DMS114 treated with DMSO at 0.1 percent for 48 hours (cell line): ENCODE data around the gene CACNA2D4.

Experiments
- DNase-seq: peaks from one replicate; lab custom pipeline; 2025; ENCODE audit not compliant: unreplicated experiment; lab: John Stamatoyannopoulos, UW

CACNA2D4 gene

DNA sequence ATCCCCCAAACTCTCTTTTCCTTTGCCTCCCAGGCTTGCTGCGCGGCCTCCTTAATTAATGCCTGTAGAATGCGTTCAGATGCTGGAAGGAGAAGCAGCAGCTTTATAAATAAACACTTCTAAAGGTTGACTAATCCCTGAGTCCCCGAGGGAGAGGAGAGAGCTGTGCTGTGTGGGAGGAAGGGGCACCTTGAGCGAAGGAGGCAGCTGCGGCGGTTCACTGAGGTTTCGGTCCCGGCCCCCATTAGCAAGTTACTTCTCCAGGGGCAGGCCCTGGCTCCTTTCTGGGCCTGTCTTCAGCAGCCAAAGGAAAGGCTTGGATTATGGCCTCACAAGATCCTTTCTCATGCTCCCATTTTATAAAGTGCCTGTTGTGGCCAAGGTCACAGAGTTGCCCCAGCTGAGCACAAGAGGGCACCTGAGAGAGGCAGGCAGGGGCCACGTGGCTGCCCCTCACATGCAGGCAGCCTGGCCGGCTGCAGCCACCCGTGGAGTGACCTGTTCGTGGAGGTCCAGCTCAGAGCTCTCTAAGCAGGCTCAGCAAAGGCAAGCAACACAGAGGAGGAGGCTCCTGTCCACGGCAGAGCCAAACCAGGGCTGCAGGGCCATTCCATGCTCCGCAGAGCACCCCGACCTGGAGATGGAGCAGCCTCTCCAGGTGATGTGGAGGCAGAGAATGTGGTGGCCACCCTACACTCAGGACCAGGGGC is 15.0 kb upstream of the CACNA2D4 start:
- no peak for DNase-seq

DNA sequence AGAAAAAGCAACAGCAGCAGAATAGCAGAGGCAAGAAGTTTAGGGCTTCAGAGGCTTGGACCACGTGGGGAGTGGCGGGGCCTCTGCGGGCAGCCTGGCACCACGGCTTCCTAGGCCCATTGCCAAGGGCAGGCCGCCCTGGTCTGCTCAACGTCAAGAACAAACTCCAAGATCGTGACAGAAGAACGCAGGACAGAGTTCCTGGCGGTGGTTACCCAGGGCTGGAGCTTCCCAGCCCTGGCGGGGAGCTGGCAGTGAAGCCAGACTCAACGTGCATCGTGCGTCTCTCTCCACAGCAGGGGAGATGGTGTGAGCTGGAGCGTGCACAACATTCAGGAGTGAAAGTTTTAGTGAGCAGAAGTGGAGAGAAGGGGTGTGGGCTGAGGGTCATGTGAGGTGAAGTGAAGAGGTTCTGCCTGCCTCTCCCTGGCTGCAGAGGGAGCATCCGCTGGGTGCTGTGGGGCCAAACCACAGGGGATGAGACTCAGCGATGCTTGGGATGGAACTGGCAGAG is 13.9 kb upstream of the CACNA2D4 start:
- no peak for DNase-seq

DNA sequence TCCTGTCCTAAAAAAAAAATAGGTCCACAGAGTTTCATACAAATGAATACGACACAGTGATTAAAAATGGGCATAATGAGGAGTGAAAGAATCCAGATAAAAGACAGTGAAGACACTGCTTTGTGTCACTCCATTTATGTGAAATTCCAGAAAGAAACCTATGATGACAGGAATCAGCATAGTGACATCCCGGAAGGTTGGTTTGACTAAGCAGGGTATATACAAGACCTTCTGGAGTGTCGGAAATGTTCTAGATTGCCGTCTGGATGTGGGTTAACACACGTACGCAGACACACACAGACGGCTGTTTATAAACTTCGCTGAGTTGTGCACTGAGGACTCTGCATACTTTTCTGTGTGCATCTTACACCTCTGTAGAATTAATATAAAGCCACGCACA is 13.2 kb upstream of the CACNA2D4 start:
- DNase-seq = no peak

DNA sequence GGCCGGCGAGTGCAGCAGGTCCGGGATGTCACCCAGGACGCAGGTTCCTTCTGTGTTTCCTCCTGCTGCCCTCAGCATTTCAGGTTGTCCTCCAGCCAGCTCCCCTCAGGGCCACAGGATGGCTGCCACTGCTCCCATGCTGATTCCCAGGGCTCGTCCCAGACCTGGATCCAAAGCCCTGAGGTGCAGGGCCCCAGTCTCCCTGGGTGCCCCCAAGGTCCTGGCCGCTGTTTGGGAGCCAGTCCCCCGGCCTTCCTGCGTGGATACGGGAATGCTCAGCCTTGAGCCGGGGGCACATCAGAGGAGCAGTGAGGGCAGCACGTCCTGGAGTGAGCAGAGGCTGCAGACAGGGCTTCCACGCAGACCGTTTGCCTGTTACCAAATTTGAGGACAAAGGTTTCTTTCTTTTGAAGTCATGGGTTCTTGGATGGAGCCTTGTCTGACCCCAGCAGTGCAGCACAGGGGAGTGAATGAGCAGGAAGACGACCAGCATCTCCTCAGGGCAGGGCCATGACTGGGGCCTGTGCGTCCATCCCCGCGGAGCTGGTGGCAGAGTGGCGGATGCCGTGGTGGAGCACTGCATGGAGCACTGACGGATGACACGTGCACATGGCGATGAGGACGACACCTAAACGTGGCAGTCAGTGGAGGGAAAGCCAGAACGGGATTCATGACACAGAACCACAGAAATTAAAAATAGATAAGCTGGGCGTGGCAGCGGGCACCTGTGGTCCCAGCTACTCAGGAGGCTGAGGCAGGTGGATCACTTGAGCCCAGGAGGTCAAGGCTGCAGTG is 12.5 kb upstream of the CACNA2D4 start:
- no peak for DNase-seq

DNA sequence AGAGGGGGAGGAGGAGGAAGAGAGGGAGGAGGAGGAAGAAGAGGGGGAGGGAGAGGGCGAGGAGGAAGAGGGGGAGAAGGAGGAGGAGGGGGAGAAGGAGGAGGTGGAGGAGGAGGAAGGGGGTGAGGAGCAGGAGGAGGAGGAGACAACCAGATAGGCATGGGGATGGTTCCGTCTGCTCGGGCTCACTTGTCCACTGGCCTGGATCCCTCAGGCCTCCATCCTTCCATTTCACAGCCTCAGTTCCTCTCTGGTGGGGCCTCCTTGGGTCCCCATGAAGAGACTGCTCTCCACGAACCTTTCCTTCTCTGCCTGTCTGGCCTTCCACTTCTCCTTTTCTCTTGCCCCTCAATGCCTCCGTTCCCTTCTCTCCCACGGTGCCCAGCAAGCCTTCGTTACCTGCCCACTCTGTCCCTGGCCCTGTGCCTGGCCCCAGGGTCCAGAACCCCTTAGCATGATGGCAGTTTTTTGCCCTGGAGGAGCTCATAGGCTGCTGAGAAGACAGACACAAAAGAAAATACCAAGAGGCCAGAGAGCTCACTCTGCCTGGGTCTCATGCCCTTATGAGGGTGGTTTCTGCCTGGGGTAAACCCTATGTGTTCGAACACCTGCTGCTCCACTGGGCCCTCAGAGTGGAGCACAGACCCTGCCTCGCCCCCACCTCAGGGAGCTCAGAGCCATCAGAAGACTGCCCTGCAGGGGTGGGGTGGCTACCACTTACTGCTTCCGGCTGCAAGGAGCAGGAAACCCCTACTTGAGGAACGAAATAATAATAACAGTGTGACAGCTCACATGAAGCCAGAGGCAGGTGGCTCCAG is 11.7 kb upstream of the CACNA2D4 start:
- no peak for DNase-seq

DNA sequence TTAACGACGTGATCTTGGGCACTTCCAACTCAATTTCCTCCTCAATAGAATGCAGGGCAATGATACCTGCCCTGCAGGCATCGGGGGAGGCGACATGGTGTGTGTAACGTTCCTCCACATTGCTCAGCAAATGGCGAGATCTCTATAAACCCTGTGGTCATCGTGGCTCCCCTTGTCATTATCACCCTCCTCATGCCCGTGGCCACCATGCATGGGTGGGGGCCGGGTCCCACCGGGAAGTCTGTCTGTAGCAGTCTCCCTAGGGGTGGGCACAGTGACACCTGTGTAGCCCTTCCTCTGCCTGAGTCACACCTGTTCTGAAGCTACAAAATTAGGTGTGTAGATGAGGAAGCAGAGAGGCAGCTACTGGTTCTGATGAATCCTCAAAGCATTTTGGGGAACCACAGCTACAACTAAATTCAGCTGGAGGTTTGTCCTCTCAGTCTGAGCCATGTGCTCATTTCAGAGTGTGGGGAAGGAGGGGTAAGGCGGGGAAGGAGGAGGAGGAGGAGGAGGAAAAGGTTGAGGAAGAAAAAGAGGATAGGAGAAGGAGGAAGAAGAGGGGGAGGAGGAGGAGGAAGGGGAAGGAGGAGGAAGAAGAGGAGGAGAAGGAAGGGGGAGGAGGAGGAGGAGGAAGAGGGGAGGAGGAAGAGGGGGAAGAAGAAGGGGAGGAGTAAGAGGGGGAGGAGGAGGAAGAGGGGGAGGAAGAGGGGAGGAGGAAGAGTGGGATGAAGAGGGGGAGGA is 11.0 kb upstream of the CACNA2D4 start:
- no peak for DNase-seq

DNA sequence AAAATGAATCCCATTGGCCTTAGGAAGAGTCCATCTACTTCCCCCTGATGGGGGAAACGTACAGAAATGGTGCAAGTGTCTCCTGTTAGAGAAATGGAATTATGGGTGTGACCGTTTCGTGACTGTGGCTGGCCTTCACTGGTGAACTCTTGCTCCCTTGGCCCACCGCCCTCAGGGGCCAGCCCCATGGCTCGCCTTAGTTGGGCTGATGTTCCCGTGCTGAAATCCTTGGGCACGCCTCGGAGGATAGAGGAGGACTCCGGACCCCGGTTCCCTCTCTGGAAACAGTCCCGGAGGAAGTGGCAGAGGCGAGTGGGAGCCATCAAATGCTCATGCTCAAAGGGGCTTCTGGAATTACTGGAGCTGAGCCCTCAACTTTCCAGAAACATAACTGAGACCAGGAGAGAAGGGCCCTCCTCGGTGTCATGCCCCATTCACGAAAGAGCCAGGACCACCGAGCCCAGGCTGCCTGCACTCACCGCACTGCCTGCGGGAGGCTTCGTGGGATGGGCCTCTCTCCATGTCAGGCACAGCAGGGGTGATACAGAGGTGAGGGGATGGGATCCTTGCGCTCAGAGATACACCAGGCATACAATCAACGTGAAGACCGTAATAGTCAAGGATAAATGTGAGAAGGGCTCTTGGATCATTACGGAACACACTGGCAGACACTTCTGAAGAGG is 10.1 kb upstream of the CACNA2D4 start:
- no peak for DNase-seq

DNA sequence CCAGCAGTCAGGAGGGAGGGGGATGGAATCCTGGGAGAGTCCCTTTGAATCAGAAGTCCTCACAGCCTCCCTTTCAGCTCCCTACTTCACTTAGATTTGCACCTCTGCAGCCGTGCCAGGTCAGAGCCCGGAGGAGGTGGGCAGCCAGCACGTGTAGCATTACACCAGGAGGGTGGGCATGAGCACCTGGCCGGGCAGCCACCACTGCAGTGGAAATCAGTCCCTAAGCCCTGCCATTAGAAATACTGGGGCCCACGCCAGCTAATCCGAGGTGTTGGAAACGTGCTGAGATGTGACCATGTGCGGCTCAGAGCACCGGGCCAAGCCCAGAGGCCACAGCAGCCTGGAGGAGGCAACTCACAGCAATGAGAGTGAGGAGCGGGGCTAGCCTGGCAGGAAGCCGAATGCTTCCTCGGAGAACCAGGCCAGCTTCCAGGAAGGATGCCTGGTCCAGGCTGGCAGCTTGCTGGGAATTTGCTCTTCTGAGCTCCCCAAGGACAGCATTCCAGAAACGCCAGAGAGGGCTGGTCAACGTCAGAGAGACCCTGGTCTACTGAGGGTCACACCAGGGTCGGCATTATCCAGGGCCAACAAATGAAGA is 9.4 kb upstream of the CACNA2D4 start:
- DNase-seq = no peak

DNA sequence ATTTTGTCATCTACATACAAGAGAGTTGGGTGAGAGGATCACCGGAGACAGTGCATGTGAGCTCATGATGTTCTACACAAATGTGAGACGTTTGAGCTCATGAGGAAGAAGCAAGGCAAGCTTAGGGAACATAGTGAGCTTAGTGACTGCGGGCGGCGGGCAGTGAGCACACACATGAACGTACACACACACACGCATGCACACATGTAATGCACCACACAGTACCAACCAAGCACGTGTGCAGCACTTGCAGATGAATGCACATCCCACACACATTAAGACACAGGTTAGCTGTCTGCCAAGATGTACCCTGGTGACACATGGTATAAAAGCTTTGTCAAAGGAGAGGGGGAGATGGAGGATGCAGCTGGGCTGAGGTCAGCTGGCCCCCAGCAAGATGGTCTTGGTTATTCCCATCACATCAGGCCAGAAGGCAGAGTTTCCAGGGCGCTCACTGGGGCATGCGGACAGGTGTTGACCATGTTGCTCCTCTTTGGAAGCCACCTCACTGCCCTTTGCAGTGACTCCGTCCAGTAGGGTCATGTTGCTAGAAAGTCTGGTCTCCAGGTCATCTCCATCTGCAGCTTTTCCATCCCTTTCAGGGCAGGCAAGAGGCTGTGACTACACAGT is 8.7 kb upstream of the CACNA2D4 start:
- DNase-seq = no peak

DNA sequence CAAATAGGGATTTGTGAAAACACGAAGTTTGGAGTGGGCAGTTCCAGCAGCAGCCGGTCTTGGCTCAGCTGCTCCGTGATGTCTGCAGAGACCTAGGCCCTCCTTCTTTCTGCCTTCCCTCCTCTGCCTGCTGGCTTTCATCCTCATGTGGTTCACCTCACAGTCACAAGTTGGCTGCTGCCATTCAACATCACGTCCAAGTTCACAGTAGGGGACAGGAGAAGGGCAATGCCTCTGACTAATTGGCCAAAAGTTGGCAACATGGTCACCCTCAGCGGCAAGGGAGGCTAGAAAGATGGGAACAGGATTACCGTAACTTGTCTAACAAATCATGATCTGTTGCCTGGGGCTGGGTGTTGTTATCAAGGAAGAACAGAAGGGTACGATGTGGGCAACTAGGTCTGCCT is 7.8 kb upstream of the CACNA2D4 start:
- DNase-seq = no peak

DNA sequence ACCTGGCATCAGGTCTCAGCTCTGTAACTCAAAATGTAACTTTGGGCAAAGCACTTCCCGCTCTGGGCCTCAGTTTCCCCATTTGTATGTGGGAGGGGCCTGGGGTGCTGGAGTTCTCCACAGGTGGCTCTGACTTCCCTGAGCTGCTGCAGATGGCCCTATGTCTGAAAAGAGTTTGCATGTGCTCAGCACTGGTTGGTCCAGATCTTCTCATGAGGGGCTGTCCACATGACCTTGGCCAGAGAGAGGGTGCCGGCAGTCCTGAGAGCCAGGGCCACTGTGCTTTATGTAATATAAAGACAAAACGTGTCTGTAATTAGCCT is 7.2 kb upstream of the CACNA2D4 start:
- DNase-seq = no peak

DNA sequence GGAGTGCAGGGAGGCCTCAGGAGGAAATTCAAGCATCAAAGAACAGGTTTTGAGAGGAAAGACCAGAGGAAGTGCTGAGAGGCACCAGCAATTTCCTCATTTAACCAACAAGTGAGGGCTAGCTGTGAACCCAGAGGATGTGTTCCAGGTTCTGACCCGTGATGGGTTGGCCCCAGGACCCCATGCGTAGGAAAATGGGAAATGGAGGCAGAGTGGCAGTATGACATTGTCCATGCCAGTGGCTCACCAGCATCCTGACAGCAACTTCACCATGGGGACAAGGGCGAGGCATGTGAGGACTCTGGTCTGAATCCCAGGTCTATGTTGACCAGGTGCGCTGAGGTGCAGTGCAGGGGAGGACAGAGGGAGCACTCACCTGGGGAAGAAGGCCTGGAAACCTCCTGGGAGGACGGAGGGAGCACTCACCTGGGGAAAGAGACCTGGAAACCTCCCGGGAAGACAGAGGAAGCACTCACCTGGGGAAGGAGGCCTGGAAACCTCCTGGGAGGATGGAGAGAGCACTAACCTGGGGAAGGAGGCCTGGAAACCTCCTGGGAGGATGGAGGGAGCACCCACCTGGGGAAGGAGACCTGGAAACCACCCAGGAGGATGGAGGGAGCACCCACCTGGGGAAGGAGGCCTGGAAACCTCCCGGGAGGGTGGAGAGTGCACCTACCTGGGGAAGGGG is 6.7 kb upstream of the CACNA2D4 start:
- DNase-seq = no peak

DNA sequence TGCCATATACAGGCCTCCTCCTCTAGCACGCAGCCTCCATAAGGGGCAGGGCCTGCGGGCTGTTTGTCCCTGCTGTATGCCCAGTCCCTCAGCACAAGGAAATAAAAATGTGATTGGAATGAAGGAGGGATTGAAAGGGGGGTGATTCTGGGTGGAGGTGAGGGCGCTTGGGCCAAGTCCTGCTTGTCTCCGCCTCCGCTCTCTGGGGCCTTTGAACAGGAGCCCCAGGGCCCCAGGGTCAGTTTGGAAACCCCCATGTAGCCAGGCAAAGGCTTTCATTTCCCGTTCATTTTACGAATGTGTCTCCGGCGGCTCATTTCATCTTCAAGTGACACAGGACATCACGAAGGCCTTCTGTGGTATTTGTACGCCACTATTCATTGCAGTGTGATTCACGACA is 4.5 kb upstream of the CACNA2D4 start:
- no peak for DNase-seq

DNA sequence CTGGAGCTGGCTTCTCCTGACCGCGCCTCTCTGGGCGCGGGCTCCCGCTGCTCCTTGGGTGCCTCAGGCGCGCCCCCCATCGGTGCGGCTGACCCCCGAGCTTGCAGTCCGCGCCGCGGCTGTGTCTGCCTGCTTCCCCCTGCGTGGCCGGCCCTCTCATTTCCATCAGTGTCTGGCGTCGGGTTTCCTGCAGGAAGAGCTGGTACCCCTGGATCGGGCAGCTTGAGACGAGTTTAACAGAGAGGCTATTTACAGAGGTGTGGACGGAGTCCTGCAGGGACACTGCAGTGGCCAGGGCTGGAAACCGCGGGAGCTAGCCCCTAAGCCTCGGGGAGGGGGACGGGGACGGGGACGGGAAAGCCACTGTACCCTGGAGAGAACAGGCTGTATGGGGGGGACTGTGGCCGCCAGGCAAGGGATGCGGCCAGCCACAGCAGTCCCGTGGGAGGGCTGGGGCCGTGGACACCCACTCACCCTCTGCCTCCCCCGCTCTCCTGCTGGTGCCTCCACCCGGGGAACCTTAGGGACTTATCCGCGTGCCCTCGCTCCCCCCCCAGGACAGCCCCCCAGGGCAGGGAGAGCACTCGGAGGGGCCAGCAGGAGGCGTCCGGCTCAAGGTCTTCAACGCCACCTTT is 3.7 kb upstream of the CACNA2D4 start:
- DNase-seq = no peak

DNA sequence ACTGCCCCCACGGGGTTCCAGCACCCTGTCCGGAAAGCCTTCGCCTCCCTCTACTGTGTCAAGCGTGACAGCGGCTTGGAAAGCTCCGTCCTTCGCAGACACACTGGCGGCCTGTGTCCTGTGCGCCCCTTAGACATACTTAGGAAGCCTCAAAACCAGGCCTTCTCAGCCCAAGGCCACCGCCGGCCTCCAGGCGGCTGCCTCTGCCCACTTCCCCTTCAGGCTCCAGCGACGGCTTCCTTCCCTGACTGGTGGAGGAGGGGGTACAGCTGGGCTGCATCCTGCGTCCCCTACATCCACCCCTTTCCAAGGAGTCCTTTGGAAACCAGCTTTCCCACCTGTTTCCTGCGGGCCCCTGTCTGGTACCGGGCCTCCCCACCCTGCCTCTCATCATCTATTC is 2.5 kb upstream of the CACNA2D4 start:
- no peak for DNase-seq

DNA sequence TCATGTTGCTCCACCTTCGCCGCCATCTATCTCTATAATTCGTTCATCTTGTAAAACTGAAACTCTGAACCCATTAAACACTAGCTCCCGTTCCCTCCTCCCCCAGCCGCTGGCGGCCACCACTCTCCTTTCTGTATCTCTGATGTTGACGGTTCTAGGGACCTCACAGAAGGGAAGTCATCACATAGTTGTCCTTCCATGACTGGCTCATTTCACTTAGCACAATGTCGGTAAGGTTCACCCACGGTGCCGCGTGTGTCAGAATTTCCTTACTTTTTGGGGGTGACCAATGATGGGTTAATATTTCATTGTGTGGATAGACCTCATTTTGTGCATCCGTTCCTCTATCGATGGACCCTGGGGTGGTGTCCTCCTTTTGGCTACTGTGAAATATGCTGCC is 2.0 kb upstream of the CACNA2D4 start:
- no peak for DNase-seq

DNA sequence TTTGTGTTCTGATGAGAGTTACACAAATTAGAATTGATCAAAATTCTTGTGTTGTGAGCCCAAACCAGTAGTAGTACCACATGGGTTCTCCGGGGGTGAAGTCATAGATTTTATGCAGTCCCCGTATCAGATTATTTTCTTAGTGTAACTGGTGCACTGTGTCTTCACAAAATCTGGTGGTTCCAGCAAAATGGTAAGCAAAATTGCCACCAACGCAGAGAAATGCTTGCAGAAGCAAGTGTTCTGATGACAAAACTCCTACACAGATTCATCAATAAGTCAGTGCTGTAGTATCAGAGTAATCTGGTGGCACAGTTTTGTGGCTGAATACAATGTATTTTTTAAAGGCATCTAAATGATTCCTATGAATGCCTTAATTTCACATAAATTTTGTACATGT is 1.3 kb upstream of the CACNA2D4 start:
- DNase-seq = no peak

DNA sequence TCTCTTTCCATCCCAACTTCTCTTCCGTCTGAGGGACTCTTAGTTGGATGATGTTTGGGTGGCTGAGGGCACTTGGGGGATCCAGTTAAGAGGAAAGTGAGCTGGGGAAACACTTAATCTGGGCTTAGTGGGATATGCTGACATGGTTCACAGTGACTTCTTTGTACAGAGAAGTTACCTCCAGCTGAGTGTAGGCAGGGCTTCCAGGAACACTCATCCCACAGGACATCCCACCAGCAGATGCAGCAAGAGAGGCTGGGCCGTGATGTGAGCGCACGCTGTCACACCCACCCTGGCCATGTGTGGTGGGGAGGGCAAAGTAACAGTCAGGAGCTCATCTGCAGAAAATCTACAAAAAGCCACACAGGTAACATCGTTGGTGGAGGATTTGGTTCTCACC is 832 bp upstream of the CACNA2D4 start:
- DNase-seq = no peak

DNA sequence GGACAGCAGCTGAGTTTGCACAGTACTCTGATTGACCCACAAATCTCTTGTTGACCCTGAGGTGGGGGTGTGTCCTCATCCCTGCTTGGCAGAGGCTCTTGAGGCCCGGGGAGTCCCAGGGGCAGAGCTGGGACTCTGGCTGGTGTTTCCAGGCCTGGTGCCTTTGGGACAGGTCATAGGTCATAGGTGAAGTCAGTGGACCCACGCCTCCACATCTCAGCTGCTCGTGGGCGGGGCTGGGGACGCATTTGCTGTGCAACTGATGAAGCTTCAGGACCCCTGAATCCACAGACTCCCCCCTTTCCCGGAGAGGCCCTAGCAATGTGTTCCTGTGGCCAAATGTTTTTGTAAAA is 408 bp upstream of the CACNA2D4 start:
- no peak for DNase-seq
